CD4-positive, alpha-beta memory T cell (primary cell): ENCODE data around the gene SELENOM. TPM values are rescaled to one million over a fixed set of nuclear protein-coding genes. Genes with fewer than 3 reads are reported as not detected.
"Not testable (repeated sequence)": the region's sequence is repeated elsewhere in the genome, so short reads cannot be mapped to it uniquely, and the experiment has no call there.

Experiments
- CTCF ChIA-PET: fragments of 350-600 bp; sonication (Branson Sonifier 250); formaldehyde crosslinking; loops from one replicate; lab custom pipeline; 2021; ENCODE audit warnings: inconsistent platforms; ENCODE audit not compliant: partially characterized antibody; lab: Charles Lee
- POLR2A ChIA-PET: fragments of 350-600 bp; sonication (Branson Sonifier 250); formaldehyde crosslinking; loops from one replicate; lab custom pipeline; 2021; ENCODE audit not compliant: partially characterized antibody; lab: Charles Lee
- DNase-seq, 5 donors: peaks; one replicate each; pipeline versions ENCODE4 v3.0.0 to v3.0.0-alpha.2; 2020 to 2022; ENCODE audit warnings: mixed read lengths in 1 of 5
- H3K27ac ChIP-seq: one replicate; pipeline ENCODE4 v1.7.0; 2013; ENCODE audit warnings: low read depth, low read length
- H3K27me3 ChIP-seq: 2 replicates; pipeline ENCODE4 v1.7.0; 2013; ENCODE audit warnings: mild to moderate bottlenecking, low read length, moderate library complexity; ENCODE audit not compliant: insufficient read depth
- H3K36me3 ChIP-seq: 2 replicates; pipeline ENCODE4 v1.7.0; 2013; ENCODE audit warnings: mild to moderate bottlenecking, low read length, moderate library complexity; ENCODE audit not compliant: insufficient read depth
- H3K4me1 ChIP-seq: 2 replicates; pipeline ENCODE4 v1.7.0; 2013; ENCODE audit warnings: mild to moderate bottlenecking, low read length, moderate library complexity; ENCODE audit not compliant: insufficient read depth
- H3K4me3 ChIP-seq, 2 donors: one replicate each; pipeline ENCODE4 v1.7.0; 2013; ENCODE audit warnings: low read length in 2 of 2, mild to moderate bottlenecking in 1 of 2
- H3K9me3 ChIP-seq, 2 donors: one replicate each; pipeline ENCODE4 v1.7.0; 2013; ENCODE audit warnings: low read length in 2 of 2, control low read depth in 1 of 2; ENCODE audit not compliant: control insufficient read depth in 1 of 2
- H3K27ac Mint-ChIP-seq, 7 donors: one replicate each; pipeline ENCODE4 v1.8.0; 2020 to 2021; ENCODE audit warnings: mixed read lengths in 7 of 7, mild to moderate bottlenecking in 6 of 7, inconsistent platforms in 3 of 7, moderate library complexity in 3 of 7
- H3K27me3 Mint-ChIP-seq, 2 donors: one replicate each; pipeline ENCODE4 v1.8.0; 2020 to 2021; ENCODE audit warnings: mixed read lengths in 2 of 2
- H3K36me3 Mint-ChIP-seq, 2 donors: one replicate each; pipeline ENCODE4 v1.8.0; 2020 to 2021; ENCODE audit warnings: mixed read lengths in 2 of 2, inconsistent platforms in 1 of 2, mild to moderate bottlenecking in 1 of 2
- H3K4me1 Mint-ChIP-seq, 4 donors: one replicate each; pipeline ENCODE4 v1.8.0; 2020 to 2021; ENCODE audit warnings: mixed read lengths in 4 of 4, mild to moderate bottlenecking in 1 of 4
- H3K4me3 Mint-ChIP-seq, 8 donors: one replicate each; pipeline ENCODE4 v1.8.0; 2020 to 2021; ENCODE audit warnings: mixed read lengths in 8 of 8, mild to moderate bottlenecking in 7 of 8, moderate library complexity in 6 of 8, inconsistent platforms in 3 of 8
- H3K9me3 Mint-ChIP-seq, 8 donors: one replicate each; pipeline ENCODE4 v1.8.0; 2020 to 2021; ENCODE audit warnings: mixed read lengths in 8 of 8, mild to moderate bottlenecking in 5 of 8, inconsistent platforms in 3 of 8, moderate library complexity in 1 of 8
- intact Hi-C: fragments of 100-400 bp; cut with micrococcal nuclease; formaldehyde crosslinking; loops from one replicate; pipeline ENCODE4 v1.15.1; 2023
- polyA plus RNA-seq, 2 donors: library from polyadenylated mRNA; unstranded; fragments of 300-500 nt; fragmentation: Illumina TruSeq; gene quantifications; one replicate each; pipeline ENCODE4 v1.2.3, GENCODE V29; 2021
- total RNA-seq, 2 experiments: library from RNA; stranded (reverse); gene quantifications; one replicate each; pipeline ENCODE4 v1.2.3, GENCODE V29; 2021

Gene SELENOM
- total and polyA plus RNA-seq, 4 experiments from 2014 or later = 64.2 to 150 (median 87.9) TPM

GRCh38 chr22:31069691-31070314, 37.6 kb downstream of the SELENOM start:
- H3K27me3 Mint-ChIP-seq, H3K4me3 ChIP-seq, H3K4me1 ChIP-seq, POLR2A ChIA-PET, H3K27ac ChIP-seq, H3K27me3 ChIP-seq, DNase-seq, H3K36me3 Mint-ChIP-seq, H3K27ac Mint-ChIP-seq, H3K36me3 ChIP-seq, H3K4me1 Mint-ChIP-seq, CTCF ChIA-PET, H3K9me3 Mint-ChIP-seq, intact Hi-C loops, H3K9me3 ChIP-seq, H3K4me3 Mint-ChIP-seq: not testable (repeated sequence)

DNA sequence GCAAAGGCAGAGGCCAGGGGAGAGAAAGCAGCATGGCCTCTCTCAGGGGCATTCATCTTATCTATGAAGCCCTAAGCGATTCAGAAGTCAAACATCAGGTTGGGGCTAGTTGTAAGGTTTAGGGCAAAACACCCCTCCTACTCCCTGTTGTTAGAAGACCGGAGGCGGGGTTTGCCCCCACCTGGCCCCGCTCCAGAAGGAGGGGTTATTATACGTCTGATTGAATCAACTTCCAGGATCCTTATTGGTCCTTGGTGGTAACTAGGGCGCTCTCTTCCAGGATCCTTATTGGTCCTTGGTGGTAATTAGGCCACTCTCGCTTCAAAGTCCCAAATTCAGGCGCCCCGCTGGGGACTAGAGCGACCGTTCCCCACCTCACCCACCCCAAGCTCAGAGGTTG, 38.4 kb downstream of the SELENOM start:
- Histone ChIP-seq H3K27ac (no peak overlapping the region), H3K4me3 (no peak overlapping the region), H3K9me3 (no peaks in the 10 kb centered on the region), H3K4me1 (no peaks in the 10 kb centered on the region), H3K36me3 (no peaks in the 10 kb centered on the region), H3K27me3 (no peaks in the 10 kb centered on the region)
- no peak overlapping the region for H3K4me3 Mint-ChIP-seq
- no peaks in the 10 kb centered on the region for H3K9me3 Mint-ChIP-seq
- no peak overlapping the region for H3K27ac Mint-ChIP-seq
- intact Hi-C loops = no loop called here
- H3K4me1 Mint-ChIP-seq = no peaks in the 10 kb centered on the region
- no peaks in the 10 kb centered on the region for H3K27me3 Mint-ChIP-seq
- ChIA-PET CTCF (no interaction called here), POLR2A (no interaction called here)
- H3K36me3 Mint-ChIP-seq = no peaks in the 10 kb centered on the region
- no peak for DNase-seq

- no peaks in the 10 kb centered on the region for H3K27me3 Mint-ChIP-seq
- Histone ChIP-seq H3K27ac (no peak overlapping the region), H3K9me3 (no peaks in the 10 kb centered on the region), H3K27me3 (no peaks in the 10 kb centered on the region), H3K4me3 (no peak overlapping the region), H3K36me3 (no peaks in the 10 kb centered on the region), H3K4me1 (no peaks in the 10 kb centered on the region)
- intact Hi-C loops = no loop called here
- no peak for DNase-seq
- peaks cover 0 to 1% (median 0%) of the 10 kb centered on the region in 4 donors for H3K4me1 Mint-ChIP-seq
- H3K9me3 Mint-ChIP-seq = no peaks in the 10 kb centered on the region
- no peak overlapping the region for H3K27ac Mint-ChIP-seq
- ChIA-PET CTCF (interaction anchor here (1.0 kb wide), 1 partner anchor 1476 kb away, joined by 3 read pairs; no protein-coding TSS in a partner anchor), POLR2A (interaction anchor here (1.0 to 1.3 kb wide), 2 partner anchors 11 to 42 kb away, joined by 3 to 4 read pairs; partner anchors contain the start of gene SELENOM)
- no peaks in the 10 kb centered on the region for H3K36me3 Mint-ChIP-seq
- no peak overlapping the region for H3K4me3 Mint-ChIP-seq
Observed at GRCh38 chr22:31064369-31064768, 43.0 kb downstream of the SELENOM start.

DNA sequence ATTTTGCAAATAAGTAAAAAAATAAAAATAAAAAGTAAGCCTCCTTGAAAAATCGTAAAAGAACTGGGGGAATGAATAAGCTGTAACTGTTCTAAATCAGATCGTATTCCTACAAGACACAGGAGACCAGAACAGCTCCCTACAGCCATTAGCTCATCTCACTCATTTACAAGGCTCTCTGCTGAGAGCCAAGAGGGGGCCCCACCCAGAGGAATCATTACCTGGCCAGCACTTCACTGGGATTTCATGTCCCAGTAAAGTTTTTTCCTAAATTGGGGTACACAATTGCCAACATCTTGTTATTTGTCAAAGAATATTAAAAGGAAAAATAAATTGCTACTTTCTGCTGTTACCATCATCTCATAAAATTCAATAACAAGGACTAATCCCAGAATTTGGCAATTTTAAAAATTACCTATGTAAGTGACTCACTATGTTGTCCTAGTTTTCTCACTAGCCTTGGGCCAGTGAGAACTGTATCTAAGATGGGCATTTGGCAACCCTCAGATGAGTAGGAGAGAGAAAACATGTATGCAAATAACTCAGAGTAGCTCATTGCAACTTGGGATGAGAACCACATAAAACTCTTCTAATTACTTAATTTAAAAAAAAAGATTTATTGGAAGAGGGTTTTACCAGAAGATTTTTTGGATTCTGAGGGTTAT, 44.7 kb downstream of the SELENOM start:
- no peaks in the 10 kb centered on the region for H3K9me3 ChIP-seq
- ChIA-PET POLR2A (no interaction called here), CTCF (no interaction called here)
- no peaks in the 10 kb centered on the region for H3K27me3 ChIP-seq
- Mint-ChIP-seq H3K9me3 (no peaks in the 10 kb centered on the region), H3K4me1 (peaks cover 0 to 1% (median 0%) of the 10 kb centered on the region in 4 donors), H3K4me3 (no peak overlapping the region), H3K27ac (no peak overlapping the region), H3K36me3 (no peaks in the 10 kb centered on the region), H3K27me3 (no peaks in the 10 kb centered on the region)
- no peaks in the 10 kb centered on the region for H3K4me1 ChIP-seq
- H3K36me3 ChIP-seq = no peaks in the 10 kb centered on the region
- no peak overlapping the region for H3K27ac ChIP-seq
- intact Hi-C loops = no loop called here
- no peak overlapping the region for H3K4me3 ChIP-seq
- no peak for DNase-seq

DNA sequence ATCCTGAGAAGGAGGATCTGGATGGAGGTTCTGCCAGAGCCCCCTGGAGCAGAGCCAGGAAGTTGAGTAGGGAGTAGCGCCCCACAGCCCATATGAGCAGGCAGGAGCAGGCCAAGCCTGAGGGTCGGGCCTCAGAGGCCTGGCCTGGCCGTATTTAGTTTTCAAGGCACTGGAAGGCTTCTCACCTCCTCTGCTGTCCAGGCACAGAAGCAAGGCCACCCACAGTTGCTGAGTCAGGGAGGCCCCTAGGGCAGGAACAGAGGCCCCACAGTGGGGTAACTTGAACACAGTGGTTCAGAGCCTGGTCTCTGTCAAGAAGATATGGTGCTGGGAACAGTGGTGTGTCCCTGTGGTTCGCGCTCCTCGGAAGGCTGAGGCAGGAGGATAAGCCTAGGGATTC, 47.7 kb downstream of the SELENOM start:
- not testable (repeated sequence) for H3K27ac Mint-ChIP-seq, H3K27me3 Mint-ChIP-seq

DNA sequence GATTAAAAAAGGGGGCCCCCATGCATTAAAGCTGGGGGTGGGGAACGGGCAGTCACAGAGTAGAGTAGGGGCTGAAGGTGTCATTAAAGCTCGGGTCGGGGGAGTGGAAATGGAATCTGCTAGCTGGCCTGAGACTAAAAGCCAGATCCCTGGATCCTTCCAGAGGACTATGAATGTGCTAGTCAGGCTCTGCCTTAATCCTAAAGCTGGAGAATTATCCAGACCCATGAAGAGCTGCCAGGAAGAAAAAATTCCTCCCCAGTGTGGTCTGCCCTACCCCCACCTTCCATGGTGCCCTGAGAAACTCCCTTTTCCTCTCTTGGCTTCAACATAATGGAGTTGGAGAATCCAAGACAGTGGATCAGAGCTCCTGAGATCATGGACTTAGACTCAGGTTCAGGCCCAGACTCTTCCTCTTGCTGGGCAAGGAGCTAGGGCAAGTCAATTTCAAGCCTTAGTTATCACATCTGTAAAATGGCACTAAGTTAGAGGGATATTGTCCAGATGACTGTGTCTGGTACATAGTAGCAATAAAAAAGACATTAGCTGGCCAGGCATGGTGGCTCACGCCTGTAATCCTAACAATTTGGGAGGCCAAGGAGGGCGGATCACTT, 50.3 kb downstream of the SELENOM start:
- H3K4me3 Mint-ChIP-seq = no peak overlapping the region
- H3K4me1 Mint-ChIP-seq = no peaks in the 10 kb centered on the region
- no peaks in the 10 kb centered on the region for H3K27me3 ChIP-seq
- intact Hi-C loops = no loop called here
- H3K4me1 ChIP-seq = no peaks in the 10 kb centered on the region
- H3K9me3 ChIP-seq = no peaks in the 10 kb centered on the region
- no peak for DNase-seq
- H3K36me3 Mint-ChIP-seq = no peaks in the 10 kb centered on the region
- no peak overlapping the region for H3K27ac ChIP-seq
- POLR2A ChIA-PET = no interaction called here
- no peak overlapping the region for H3K27ac Mint-ChIP-seq
- H3K4me3 ChIP-seq = no peak overlapping the region
- no peaks in the 10 kb centered on the region for H3K27me3 Mint-ChIP-seq
- no peaks in the 10 kb centered on the region for H3K36me3 ChIP-seq
- CTCF ChIA-PET = interaction anchor here (1.2 to 1.3 kb wide), 2 partner anchors 10 to 28 kb away, joined by 3 to 4 read pairs; no protein-coding TSS in a partner anchor
- no peaks in the 10 kb centered on the region for H3K9me3 Mint-ChIP-seq

More for the DNA sequence above, 47.7 kb downstream of the SELENOM start:
- H3K4me1 ChIP-seq, H3K27me3 ChIP-seq, H3K9me3 ChIP-seq, H3K27ac ChIP-seq, DNase-seq, intact Hi-C loops, H3K36me3 Mint-ChIP-seq, CTCF ChIA-PET, H3K4me3 ChIP-seq, H3K9me3 Mint-ChIP-seq, H3K36me3 ChIP-seq, H3K4me3 Mint-ChIP-seq, POLR2A ChIA-PET, H3K4me1 Mint-ChIP-seq: not testable (repeated sequence)

GRCh38 chr22:31055635-31056159, 51.7 kb downstream of the SELENOM start:
- intact Hi-C loops = no loop called here
- no peaks in the 10 kb centered on the region for H3K36me3 Mint-ChIP-seq
- ChIA-PET POLR2A (interaction anchor here (0.9 kb wide), 1 partner anchor 109 kb away, joined by 3 read pairs; no protein-coding TSS in a partner anchor), CTCF (no interaction called here)
- no peaks in the 10 kb centered on the region for H3K4me1 ChIP-seq
- H3K4me3 ChIP-seq = no peak overlapping the region
- H3K9me3 Mint-ChIP-seq = no peaks in the 10 kb centered on the region
- H3K27me3 ChIP-seq = no peaks in the 10 kb centered on the region
- no peak overlapping the region for H3K27ac ChIP-seq
- DNase-seq = no peak
- H3K9me3 ChIP-seq = no peaks in the 10 kb centered on the region
- H3K27ac Mint-ChIP-seq = no peak overlapping the region
- no peaks in the 10 kb centered on the region for H3K4me1 Mint-ChIP-seq
- H3K36me3 ChIP-seq = no peaks in the 10 kb centered on the region
- H3K4me3 Mint-ChIP-seq = no peak overlapping the region
- no peaks in the 10 kb centered on the region for H3K27me3 Mint-ChIP-seq
